Stimulated activated CD4-positive, alpha-beta T cell treated with anti-CD3 and anti-CD28 coated beads, TNF-alpha, amount 100 ng/mL, for 48 hours (primary cell): ENCODE data around the gene TMEM229B.

Source experiments
- DNase-seq, 3 donors: peaks; one replicate each; pipeline ENCODE4 v3.0.0-alpha.2; 2020; ENCODE audit warnings: low read depth in 3 of 3

TMEM229B gene

DNA sequence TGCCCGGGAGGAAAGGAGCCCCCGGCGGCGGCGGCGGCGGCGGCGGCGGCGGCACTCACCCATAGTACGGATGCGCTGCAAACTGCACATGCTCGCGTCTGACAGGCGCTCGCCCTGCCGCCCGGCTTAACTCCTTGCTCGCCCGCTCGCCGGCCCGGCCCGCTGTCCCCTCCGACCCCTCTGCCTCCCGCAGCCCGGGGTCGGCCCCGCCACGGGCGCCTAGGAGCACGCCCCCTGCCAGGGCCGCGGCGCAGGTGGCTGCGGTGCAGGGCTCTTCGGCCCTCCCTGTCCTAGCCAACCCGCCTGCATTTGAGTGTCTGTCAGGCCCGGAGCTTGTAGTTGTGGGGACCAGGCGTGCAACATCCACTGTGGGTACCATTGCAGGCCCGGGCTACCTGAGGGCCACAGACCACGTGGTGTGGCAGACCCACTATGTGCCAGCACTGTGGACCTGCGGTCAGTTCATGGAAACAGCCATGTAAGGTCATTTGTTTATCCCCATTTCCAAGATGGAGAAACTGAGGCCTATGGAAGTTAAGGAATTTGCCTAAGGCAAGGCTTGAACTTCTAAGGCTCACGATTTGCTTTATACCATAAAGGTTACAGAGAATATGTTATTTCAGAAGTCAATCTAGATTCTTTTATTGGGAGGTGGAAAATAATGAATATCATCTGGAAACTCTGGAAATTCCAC, 27.0 kb upstream of the TMEM229B start:
- DNase-seq = no peak

GRCh38 chr14:67514650-67515385, 26.3 kb upstream of the TMEM229B start:
- no peak for DNase-seq

GRCh38 chr14:67514203-67514607, 25.7 kb upstream of the TMEM229B start:
- no peak for DNase-seq

DNA sequence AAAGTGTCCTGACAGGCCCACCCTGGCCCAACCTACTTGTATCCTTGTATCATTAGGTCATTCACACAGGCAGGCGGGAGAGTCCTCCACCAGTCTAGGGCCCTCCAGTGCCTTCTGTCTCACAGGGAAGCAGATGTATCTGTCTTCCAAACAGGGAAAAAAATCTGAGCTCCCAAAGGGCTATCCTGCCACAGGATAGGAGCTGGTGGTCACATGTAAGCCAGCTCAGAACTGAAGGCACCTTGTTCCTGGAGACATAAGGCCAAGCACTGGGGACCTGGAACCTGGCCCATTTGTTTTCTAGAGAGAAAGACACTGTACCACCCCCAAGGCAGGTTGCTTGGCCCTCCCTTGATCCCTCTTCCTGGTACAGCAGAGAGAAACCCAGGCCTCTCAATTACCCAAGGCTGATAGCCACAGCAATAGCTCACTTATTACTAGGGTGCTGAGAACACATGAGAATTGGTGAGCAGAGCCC, 25.1 kb upstream of the TMEM229B start:
- no peak for DNase-seq

GRCh38 chr14:67512463-67513310, 24.2 kb upstream of the TMEM229B start:
- DNase-seq = no peak

GRCh38 chr14:67510836-67511235, 22.3 kb upstream of the TMEM229B start:
- DNase-seq = no peak

DNA sequence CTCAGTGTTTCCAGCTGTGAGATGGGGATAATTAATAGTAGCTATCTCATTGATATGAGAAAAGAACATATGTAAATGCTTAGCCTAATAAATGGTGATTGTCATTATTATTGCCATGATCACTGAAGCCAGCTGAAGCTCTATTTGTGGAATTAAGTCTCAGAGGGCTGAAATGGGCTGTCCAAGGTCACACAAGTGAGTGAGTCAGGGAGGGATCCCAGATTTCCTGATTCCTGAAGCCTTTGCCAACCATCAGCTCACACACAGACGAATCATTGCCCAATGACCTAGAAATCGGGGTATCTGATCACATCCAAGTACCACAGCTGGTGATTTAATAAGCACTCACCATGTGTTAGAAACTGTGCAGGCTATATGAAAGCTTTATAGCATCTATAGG, 21.6 kb upstream of the TMEM229B start:
- DNase-seq = no peak

GRCh38 chr14:67508956-67509355, 20.4 kb upstream of the TMEM229B start:
- no peak for DNase-seq

GRCh38 chr14:67505254-67505653, 16.7 kb upstream of the TMEM229B start:
- no peak for DNase-seq

- DNase-seq = no peak
Measured at GRCh38 chr14:67503331-67503730, 14.8 kb upstream of the TMEM229B start.

GRCh38 chr14:67502867-67503266, 14.3 kb upstream of the TMEM229B start:
- no peak for DNase-seq

GRCh38 chr14:67501670-67502069, 13.1 kb upstream of the TMEM229B start:
- no peak for DNase-seq

- no peak for DNase-seq
Measured at GRCh38 chr14:67500981-67501380, 12.5 kb upstream of the TMEM229B start.

DNA sequence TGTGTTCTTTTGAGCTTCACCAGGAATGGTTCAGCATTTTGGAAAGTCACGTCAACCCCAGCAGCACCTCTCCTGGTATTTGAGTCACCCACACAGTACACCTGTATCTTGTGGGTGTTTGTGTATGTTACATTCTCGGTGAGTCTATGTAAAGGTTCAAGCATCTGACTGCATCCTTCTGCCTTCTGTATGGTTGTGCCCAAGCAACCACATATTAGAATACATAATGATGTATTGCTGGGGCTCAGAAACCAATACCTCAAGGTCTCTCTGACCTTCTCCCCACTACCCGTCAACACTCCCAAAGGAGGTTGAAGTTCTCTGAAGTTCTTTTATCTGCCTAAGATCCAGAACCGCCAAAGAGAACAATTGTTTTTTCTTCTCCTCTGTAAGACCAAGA, 9.2 kb upstream of the TMEM229B start:
- DNase-seq = no peak

DNA sequence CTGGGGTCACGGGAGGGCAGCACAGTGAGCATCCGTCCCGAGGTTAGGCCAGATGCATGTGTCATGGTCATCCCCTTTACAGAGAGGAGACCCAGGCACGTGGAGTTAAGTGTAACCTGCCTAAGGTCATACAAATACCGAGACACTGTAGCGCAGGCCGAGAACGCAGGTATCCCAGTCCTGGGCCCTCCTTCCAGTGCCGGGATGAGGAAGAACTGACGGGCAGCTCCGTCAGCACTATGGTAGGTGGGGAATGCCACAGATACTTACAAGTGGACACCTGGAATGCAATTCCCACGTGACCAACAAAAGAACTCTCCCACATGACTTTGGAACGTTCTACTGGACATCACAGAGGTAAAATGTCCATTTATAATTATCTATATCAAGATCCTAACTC, 8.7 kb upstream of the TMEM229B start:
- no peak for DNase-seq

DNA sequence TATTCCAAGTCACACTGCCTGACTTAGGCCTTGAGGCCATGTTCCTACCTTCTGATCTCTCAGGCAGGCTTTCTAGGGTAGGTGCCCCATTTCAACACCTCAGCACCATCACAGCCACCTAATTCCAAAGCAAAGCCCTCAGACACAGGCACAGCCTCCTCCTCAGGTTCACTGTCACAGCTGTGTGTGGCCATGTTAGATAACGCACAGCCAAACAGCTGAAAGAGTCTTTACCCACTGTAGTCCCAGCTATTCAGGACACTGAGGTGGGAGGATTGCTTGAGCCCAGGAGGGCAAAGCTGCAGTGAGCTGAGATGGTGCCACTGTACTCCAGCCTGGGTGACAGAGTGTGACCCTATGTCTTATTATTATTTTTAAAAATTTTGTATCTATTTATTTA, 7.3 kb upstream of the TMEM229B start:
- DNase-seq = no peak

DNA sequence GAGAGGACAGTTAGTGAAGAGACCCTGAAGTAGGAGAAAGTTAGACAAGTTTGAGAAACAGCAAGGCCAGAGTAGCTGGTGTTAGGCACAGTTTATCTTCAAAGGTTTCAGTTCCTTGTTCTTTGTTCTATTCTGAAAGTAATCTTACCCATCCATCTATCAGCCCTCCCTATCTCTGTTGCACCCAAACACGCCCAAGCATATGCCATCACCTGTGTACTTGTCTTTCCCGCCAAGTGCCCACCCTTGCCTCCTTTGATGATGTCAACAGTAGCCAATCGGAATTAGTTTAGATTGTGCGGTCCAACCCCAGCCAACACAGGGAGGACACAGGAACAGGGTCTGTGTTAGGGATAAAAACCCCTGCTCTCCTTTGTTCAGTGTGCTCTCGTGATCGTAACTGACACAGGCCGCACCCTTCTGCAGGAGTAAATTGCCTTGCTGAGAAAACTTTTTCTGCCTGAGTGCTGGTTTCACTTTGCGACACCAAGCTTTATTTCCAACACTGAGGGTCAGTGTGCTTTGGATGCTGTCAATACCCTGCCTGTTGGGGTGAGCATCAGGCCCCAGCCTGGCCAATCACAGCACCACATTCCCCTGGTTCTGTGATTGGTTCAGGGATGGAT, 4.7 kb upstream of the TMEM229B start:
- DNase-seq = no peak

- DNase-seq = no peak
Measured at GRCh38 chr14:67492538-67492937, 4.0 kb upstream of the TMEM229B start.

- no peak for DNase-seq
Measured at GRCh38 chr14:67491741-67492507, 3.4 kb upstream of the TMEM229B start.

DNA sequence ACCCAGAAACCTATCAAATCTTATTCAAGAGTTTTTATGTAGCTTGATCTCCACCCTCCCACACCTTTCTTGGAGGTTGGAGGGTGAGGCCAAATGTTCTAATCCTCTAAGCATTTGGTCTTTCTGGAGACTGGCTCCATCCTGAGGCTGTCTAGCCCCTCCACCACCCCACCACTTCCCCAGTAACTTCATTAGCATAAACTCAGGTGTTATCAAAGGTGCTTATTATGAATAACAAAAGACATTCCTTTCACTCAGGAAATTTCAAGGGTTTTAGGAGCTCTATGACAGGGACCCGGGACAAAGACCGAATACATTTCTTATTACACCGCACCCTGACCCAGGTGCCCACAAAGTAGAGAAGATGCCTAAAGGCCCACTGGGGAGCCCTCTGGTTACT, 2.8 kb upstream of the TMEM229B start:
- no peak for DNase-seq

GRCh38 chr14:67490196-67490595, 1.7 kb upstream of the TMEM229B start:
- no peak for DNase-seq
